Fibroblast of villous mesenchyme (primary cell): ENCODE data around the gene CNGA4. TPM values are rescaled to one million over a fixed set of nuclear protein-coding genes. Genes with fewer than 3 reads are reported as not detected.
A peak's percentile ranks its signal among the peaks of the same experiment; 100 is the strongest.

Source experiments
- DNase-seq: peaks from one replicate; pipeline ENCODE4 v3.0.0-alpha.2; 2010; ENCODE audit warnings: low read depth
- H3K4me3 ChIP-seq: 2 replicates; pipeline ENCODE4 v1.5.1; 2011; ENCODE audit warnings: low read depth, mild to moderate bottlenecking, low read length
- total RNA-seq: library from RNA; depleted of rRNA; stranded (reverse); fragments of >200 nt; gene quantifications from 2 replicates; pipeline ENCODE4 v1.2.3, GENCODE V29; 2012
- TF ChIP-seq, protein P1 (sequence below): IDR thresholded peaks from 2 replicates; pipeline ENCODE4 v1.5.1; 2012; ENCODE audit warnings: low read depth, mild to moderate bottlenecking, low read length; ENCODE audit not compliant: insufficient read depth

Gene CNGA4
- total RNA-seq, 1 donor: 0.43 TPM

DNA sequence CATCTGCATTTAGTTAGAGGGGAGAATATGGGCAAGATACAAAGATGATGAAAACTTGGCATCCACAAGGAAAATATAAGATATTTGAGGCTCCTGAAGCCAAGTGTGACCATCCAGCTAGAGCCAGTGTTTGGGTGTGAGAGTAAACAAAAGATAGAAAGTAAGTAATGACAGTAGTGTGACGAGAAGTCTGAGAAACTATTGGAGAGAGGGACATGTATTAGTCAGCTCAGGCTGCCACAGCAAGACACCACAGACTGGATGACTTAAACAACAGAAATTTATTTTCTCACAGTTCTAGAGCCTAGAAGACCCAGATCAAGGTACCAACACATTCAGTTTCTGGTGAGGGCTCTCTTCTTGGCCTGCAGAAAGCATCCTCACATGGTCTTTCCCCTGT is 14.3 kb downstream of the CNGA4 start:
- no peak overlapping the region for H3K4me3 ChIP-seq
- no peak for DNase-seq
- TF ChIP-seq, protein P1, sequence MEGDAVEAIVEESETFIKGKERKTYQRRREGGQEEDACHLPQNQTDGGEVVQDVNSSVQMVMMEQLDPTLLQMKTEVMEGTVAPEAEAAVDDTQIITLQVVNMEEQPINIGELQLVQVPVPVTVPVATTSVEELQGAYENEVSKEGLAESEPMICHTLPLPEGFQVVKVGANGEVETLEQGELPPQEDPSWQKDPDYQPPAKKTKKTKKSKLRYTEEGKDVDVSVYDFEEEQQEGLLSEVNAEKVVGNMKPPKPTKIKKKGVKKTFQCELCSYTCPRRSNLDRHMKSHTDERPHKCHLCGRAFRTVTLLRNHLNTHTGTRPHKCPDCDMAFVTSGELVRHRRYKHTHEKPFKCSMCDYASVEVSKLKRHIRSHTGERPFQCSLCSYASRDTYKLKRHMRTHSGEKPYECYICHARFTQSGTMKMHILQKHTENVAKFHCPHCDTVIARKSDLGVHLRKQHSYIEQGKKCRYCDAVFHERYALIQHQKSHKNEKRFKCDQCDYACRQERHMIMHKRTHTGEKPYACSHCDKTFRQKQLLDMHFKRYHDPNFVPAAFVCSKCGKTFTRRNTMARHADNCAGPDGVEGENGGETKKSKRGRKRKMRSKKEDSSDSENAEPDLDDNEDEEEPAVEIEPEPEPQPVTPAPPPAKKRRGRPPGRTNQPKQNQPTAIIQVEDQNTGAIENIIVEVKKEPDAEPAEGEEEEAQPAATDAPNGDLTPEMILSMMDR: no peak

GRCh38 chr11:6258141-6258540 is 19.3 kb downstream of the CNGA4 start:
- DNase-seq: no peak
- TF ChIP-seq, protein P1: no peak

GRCh38 chr11:6258571-6259081 is 19.7 kb downstream of the CNGA4 start:
- TF ChIP-seq, protein P1: no peak
- DNase-seq: peak; percentile 36
- H3K4me3 ChIP-seq: peak overlapping the region; percentile 31

More at GRCh38 chr11:6258141-6258540, 19.3 kb downstream of the CNGA4 start:
- H3K4me3 ChIP-seq: no peak overlapping the region

DNA sequence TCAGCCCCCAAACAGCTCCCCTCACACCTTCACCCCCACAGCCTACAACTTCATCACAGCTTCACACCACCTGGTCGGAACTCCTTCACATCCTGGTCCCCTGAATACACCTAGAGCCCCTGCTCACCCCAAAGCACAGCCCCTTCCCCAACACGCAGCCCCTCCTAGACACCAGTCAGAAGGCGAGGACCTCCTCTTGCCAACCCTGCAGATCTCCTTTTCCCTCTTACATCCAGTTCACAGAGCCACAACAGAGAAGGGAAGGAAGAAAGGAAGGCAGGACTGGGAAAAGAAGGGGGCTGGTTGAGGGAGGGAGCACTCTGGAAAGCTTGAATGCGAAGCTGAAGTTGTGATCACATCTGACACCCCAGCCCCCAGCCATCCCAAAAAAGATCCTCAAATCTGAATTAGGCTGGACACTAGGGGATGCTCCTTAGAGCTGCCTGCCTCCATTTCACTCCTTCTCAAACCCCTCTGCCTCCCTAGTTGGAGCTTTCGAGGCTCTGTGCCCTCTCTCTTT is 21.4 kb downstream of the CNGA4 start:
- no peak for DNase-seq
- TF ChIP-seq, protein P1: no peak
- no peak overlapping the region for H3K4me3 ChIP-seq

- DNase-seq: no peak
- TF ChIP-seq, protein P1: no peak
- H3K4me3 ChIP-seq: no peak overlapping the region
Measured at GRCh38 chr11:6263662-6264061, 24.8 kb downstream of the CNGA4 start.

- TF ChIP-seq, protein P1: no peak
- no peak for DNase-seq
- H3K4me3 ChIP-seq: no peak overlapping the region
Measured at GRCh38 chr11:6268820-6269219, 29.9 kb downstream of the CNGA4 start.

- TF ChIP-seq, protein P1: peak; percentile 37
- peak; percentile 21 for DNase-seq
- no peak overlapping the region for H3K4me3 ChIP-seq
Measured at GRCh38 chr11:6269994-6270393, 31.1 kb downstream of the CNGA4 start.
